ENCODE data around the gene NELFB.

The NELFB gene

GRCh38 chr9:137254624-137255447, at the start of gene NELFB:
TSS of gene NELFB (plus strand) at chr9:137255327.
- DNase-seq = peak; percentile 98 to 99

- DNase-seq = no peak
These were observed 48.5 kb upstream of the NELFB start for GRCh38 chr9:137206602-137207001.

GRCh38 chr9:137211532-137211931, 43.6 kb upstream of the NELFB start:
- DNase-seq = no peak

GRCh38 chr9:137212520-137212919, 42.6 kb upstream of the NELFB start:
- DNase-seq = no peak

- DNase-seq = no peak
These were observed 41.7 kb upstream of the NELFB start for GRCh38 chr9:137213160-137214060.

- no peak for DNase-seq
These were observed 40.5 kb upstream of the NELFB start for GRCh38 chr9:137214620-137215019.

GRCh38 chr9:137215196-137215986, 39.7 kb upstream of the NELFB start:
- no peak for DNase-seq

- no peak for DNase-seq
These were observed 38.8 kb upstream of the NELFB start for GRCh38 chr9:137216188-137216965.

GRCh38 chr9:137217276-137218211, 37.6 kb upstream of the NELFB start:
- DNase-seq = no peak

GRCh38 chr9:137218212-137218753, 36.8 kb upstream of the NELFB start:
- no peak for DNase-seq

GRCh38 chr9:137218754-137219271, 36.3 kb upstream of the NELFB start:
- DNase-seq = no peak

GRCh38 chr9:137219757-137220316, 35.3 kb upstream of the NELFB start:
- no peak for DNase-seq

GRCh38 chr9:137220317-137221094, 34.6 kb upstream of the NELFB start:
- DNase-seq = no peak

- DNase-seq = no peak
These were observed 34.0 kb upstream of the NELFB start for GRCh38 chr9:137221095-137221505.

- DNase-seq = no peak
These were observed 33.5 kb upstream of the NELFB start for GRCh38 chr9:137221506-137222111.

- no peak for DNase-seq
These were observed 32.7 kb upstream of the NELFB start, which contains the start of gene RNF208 for GRCh38 chr9:137222190-137223077. TSS of gene RNF208 (minus strand) at chr9:137222240. CDS start at chr9:137221212, 1,028 bp downstream.
